ENCODE measurements around the gene ZSCAN10. TPM values are rescaled to one million over a fixed set of nuclear protein-coding genes. Genes with fewer than 3 reads are reported as not detected.
"Not testable (repeated sequence)": the region's sequence is repeated elsewhere in the genome, so short reads cannot be mapped to it uniquely, and the experiment has no call there.

The ZSCAN10 gene
- polyA plus RNA-seq, 1 donor from 2014 or later: not detected

- Mint-ChIP-seq H3K4me3 (peak overlapping the region in 1 of 4 donors; percentile 70), H3K27ac (no peak overlapping the region), H3K27me3 (peaks cover 3% of the 10 kb centered on the region), H3K4me1 (no peaks in the 10 kb centered on the region), H3K36me3 (no peaks in the 10 kb centered on the region), H3K9me3 (no peaks in the 10 kb centered on the region)
Observed at GRCh38 chr16:3087243-3088235, 11.6 kb downstream of the ZSCAN10 start.

- H3K27ac Mint-ChIP-seq: no peak overlapping the region
- H3K36me3 Mint-ChIP-seq: no peaks in the 10 kb centered on the region
- no peaks in the 10 kb centered on the region for H3K4me1 Mint-ChIP-seq
- H3K9me3 Mint-ChIP-seq: no peaks in the 10 kb centered on the region
- H3K4me3 Mint-ChIP-seq: peak overlapping the region in 1 of 4 donors; percentile 70
- peaks cover 3% of the 10 kb centered on the region for H3K27me3 Mint-ChIP-seq
Observed at GRCh38 chr16:3086596-3087242, 12.4 kb downstream of the ZSCAN10 start.

- H3K4me1 Mint-ChIP-seq: no peaks in the 10 kb centered on the region
- no peak overlapping the region for H3K27ac Mint-ChIP-seq
- no peaks in the 10 kb centered on the region for H3K36me3 Mint-ChIP-seq
- no peak overlapping the region for H3K4me3 Mint-ChIP-seq
- H3K9me3 Mint-ChIP-seq: no peaks in the 10 kb centered on the region
- peaks cover 3% of the 10 kb centered on the region for H3K27me3 Mint-ChIP-seq
Observed at GRCh38 chr16:3085868-3086595, 13.1 kb downstream of the ZSCAN10 start.

GRCh38 chr16:3084969-3085670, 14.0 kb downstream of the ZSCAN10 start:
- H3K4me1 Mint-ChIP-seq: no peaks in the 10 kb centered on the region

DNA sequence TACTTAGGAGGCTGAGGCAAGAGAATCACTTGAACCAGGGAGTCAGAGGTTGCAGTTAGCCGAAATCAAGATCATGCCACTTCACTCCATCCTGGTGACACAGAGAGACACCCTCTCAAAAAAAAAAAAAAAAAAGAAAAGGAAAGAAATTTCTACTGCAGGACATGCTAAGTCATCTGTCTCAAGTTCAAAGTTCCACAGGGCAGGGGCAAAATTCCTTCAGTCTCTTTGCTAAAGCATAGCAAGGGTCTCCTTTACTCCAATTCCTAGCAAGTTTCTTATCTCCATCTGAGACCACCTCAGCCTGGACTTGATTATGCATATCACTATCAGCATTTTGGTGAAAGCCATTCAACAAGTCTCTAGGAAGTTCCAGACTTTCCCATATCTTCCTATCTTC, 14.6 kb downstream of the ZSCAN10 start:
- Mint-ChIP-seq H3K27me3 (peaks cover 3% of the 10 kb centered on the region), H3K27ac (no peak overlapping the region), H3K36me3 (no peaks in the 10 kb centered on the region), H3K4me3 (peak overlapping the region in 1 of 4 donors; percentile 37), H3K9me3 (peaks cover 0 to 1% (median 0%) of the 10 kb centered on the region in 3 donors), H3K4me1 (no peaks in the 10 kb centered on the region)

More at GRCh38 chr16:3084969-3085670, 14.0 kb downstream of the ZSCAN10 start:
- Mint-ChIP-seq H3K9me3 (no peaks in the 10 kb centered on the region), H3K36me3 (no peaks in the 10 kb centered on the region), H3K4me3 (peak overlapping the region in 1 of 4 donors; percentile 37), H3K27ac (no peak overlapping the region), H3K27me3 (peaks cover 3% of the 10 kb centered on the region)

GRCh38 chr16:3083408-3083807, 15.7 kb downstream of the ZSCAN10 start:
- not testable (repeated sequence) for H3K4me3 Mint-ChIP-seq, H3K9me3 Mint-ChIP-seq, H3K4me1 Mint-ChIP-seq, H3K36me3 Mint-ChIP-seq, H3K27ac Mint-ChIP-seq, H3K27me3 Mint-ChIP-seq

DNA sequence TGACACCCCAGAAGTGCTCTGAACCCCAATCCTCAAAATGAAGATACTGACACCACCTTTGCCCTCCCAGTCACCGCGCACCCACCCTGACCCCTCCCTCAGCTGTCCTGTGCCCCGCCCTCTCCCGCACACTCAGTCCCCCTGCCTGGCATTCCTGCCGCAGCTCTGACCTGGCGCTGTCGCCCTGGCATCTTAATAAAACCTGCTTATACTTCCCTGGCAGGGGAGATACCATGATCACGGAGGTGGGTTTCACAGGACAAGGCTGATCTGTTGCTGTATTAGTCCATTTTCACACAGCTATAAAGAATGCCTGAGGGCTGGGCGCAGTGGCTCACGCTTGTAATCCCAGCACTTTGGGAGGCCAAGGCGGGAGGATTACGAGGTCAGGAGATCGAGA, 17.1 kb downstream of the ZSCAN10 start:
- H3K27ac Mint-ChIP-seq, H3K9me3 Mint-ChIP-seq, H3K4me1 Mint-ChIP-seq, H3K36me3 Mint-ChIP-seq, H3K27me3 Mint-ChIP-seq, H3K4me3 Mint-ChIP-seq: not testable (repeated sequence)

GRCh38 chr16:3080024-3080423, 19.1 kb downstream of the ZSCAN10 start:
- no peak overlapping the region for H3K27ac Mint-ChIP-seq
- H3K4me3 Mint-ChIP-seq: no peak overlapping the region
- peaks cover 1 to 4% (median 2%) of the 10 kb centered on the region in 3 donors for H3K9me3 Mint-ChIP-seq
- H3K4me1 Mint-ChIP-seq: peaks cover 8 to 20% (median 14%) of the 10 kb centered on the region in 3 donors
- H3K27me3 Mint-ChIP-seq: no peaks in the 10 kb centered on the region
- no peaks in the 10 kb centered on the region for H3K36me3 Mint-ChIP-seq

DNA sequence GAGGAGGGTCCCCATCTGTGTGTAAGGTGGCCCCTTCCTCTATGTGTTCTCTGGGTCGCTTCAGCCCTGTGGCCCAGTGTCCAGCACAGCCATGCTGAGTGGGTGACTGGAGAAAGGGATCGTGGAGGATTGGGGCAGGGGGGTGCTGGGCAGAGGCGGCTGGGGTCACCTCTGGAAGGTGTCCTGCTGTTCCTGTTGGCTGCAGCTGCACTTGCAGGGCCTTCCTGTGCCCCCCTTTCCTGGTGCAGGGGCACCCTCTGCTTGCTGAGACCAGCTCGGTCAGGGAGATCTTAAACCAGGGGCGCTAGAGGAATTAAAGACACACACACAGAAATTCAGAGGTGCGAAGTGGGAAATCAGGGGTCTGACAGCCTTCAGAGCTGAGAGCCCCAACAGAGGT, 22.5 kb downstream of the ZSCAN10 start:
- peaks cover 1 to 4% (median 4%) of the 10 kb centered on the region in 3 donors for H3K9me3 Mint-ChIP-seq
- H3K27me3 Mint-ChIP-seq: no peaks in the 10 kb centered on the region
- no peaks in the 10 kb centered on the region for H3K36me3 Mint-ChIP-seq
- H3K4me1 Mint-ChIP-seq: peaks cover 11 to 39% (median 29%) of the 10 kb centered on the region in 3 donors
- H3K4me3 Mint-ChIP-seq: peak overlapping the region in 2 of 4 donors; percentile 34 to 89
- peak overlapping the region in 2 of 3 donors; percentile 9 to 56 for H3K27ac Mint-ChIP-seq

DNA sequence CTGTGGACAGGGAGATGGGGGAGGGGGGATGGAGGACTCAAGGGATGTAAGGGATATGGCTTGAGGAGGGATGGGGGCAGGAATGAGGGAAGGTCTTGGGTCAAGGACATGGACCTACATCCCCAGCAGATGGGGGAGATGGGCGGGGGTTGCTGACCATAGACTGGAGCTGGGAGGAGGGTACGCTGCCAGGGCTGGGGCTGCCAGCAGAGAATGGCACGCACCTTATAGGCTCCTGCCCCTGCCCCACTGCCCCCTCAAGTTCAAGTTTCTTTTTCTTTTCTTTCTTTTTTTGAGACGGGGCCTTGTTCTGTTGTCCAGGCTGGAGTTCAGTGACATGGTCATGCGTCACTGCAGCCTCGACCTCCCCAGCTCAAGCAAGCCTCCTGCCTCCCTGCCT, 23.1 kb downstream of the ZSCAN10 start:
- H3K27me3 Mint-ChIP-seq, H3K36me3 Mint-ChIP-seq, H3K4me3 Mint-ChIP-seq, H3K9me3 Mint-ChIP-seq: not testable (repeated sequence)
- Mint-ChIP-seq H3K27ac (peak overlapping the region in 1 of 3 donors; percentile 94), H3K4me1 (peaks cover 11 to 41% (median 29%) of the 10 kb centered on the region in 3 donors)

DNA sequence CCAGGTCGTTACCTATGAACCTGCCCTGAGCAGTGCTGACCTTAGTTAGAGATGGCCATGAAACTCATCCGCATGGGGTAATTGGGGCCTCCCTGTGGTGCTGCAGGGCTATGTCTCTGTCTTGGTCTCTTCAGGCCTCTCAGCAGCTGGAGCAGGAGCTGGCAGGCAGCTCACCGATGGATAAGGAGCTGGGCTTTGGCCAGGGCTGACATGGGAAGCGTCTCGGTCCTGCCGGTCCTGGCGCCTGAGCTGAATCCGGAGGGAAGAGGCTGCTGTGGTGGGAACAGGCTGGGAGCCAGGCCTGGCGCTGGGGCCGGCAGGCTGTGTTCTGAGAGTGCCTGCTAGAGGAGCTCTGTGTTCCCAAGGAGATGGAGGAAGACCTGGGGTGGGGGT, 23.6 kb downstream of the ZSCAN10 start:
- no peaks in the 10 kb centered on the region for H3K27me3 Mint-ChIP-seq
- peaks cover 11 to 41% (median 29%) of the 10 kb centered on the region in 3 donors for H3K4me1 Mint-ChIP-seq
- H3K9me3 Mint-ChIP-seq: peaks cover 1 to 4% (median 4%) of the 10 kb centered on the region in 3 donors
- peak overlapping the region in 2 of 4 donors; percentile 80 to 89 for H3K4me3 Mint-ChIP-seq
- H3K27ac Mint-ChIP-seq: peak overlapping the region; percentile 2 to 94 (median 60)
- no peaks in the 10 kb centered on the region for H3K36me3 Mint-ChIP-seq

DNA sequence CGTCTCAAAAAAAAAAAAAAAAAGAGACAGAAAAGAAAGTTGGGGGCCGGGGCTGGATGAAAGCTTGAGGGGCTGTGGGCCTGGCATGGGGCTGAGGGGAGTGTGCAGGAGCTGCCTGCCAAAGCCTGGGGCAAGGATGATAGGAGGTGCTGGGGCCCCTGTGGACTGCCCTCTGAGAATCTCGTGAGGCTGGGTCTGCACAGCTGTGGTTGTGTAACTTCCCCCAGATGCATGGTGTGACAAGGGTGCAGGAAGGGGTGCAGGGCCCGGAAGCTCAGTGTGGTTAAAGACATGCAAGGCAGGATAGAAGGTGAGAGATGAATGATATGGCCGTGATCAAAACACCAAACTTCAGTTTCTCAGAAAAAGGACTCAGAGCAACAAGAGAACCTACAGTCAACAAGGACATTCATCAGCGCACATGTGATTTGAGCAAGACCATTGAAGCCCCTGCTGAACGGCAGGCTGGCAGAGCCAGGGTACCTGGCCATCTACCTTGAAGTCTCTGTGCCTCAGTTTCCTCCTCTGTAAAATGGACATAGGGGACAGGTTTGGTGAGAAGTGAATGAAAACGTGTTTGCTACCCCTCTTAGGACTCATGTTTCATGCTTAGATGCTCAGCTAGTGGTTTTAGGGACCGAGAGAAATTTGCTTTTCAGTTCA, 24.1 kb downstream of the ZSCAN10 start:
- H3K36me3 Mint-ChIP-seq: no peaks in the 10 kb centered on the region
- peak overlapping the region; percentile 1 to 89 (median 68) for H3K4me3 Mint-ChIP-seq
- H3K27me3 Mint-ChIP-seq: no peaks in the 10 kb centered on the region
- H3K4me1 Mint-ChIP-seq: peaks cover 11 to 41% (median 29%) of the 10 kb centered on the region in 3 donors
- peaks cover 1 to 4% (median 4%) of the 10 kb centered on the region in 3 donors for H3K9me3 Mint-ChIP-seq
- peak overlapping the region; percentile 2 to 94 (median 60) for H3K27ac Mint-ChIP-seq

DNA sequence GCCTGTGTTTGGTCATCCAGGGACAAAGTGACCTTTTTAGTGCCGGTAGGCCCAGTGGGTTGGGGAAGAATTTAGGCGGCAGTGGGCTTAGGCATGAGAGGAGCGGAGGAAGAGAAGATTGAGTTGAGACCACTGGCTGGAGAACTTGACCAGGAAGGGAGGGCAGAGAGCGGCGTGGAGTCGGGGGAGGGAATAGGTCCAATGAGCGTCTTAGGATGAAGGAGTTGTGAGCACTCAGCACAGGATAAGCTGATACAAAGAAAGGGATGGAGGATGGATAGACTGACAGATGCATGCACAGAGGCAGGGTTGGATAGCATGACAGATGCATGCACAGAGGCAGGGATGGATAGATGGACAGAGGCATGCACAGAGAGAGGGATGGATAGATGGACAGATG, 25.6 kb downstream of the ZSCAN10 start:
- Mint-ChIP-seq H3K9me3 (peaks cover 0 to 4% (median 4%) of the 10 kb centered on the region in 3 donors), H3K4me1 (peaks cover 11 to 41% (median 29%) of the 10 kb centered on the region in 3 donors), H3K27me3 (no peaks in the 10 kb centered on the region), H3K27ac (no peak overlapping the region), H3K4me3 (peak overlapping the region in 3 of 4 donors; percentile 38 to 89 (median 63)), H3K36me3 (no peaks in the 10 kb centered on the region)
